Caki2 (cell line): ENCODE measurements around the gene SPAG4. TPM values are rescaled to one million over a fixed set of nuclear protein-coding genes. Genes with fewer than 3 reads are reported as not detected.

Experiments used
- DNase-seq: peaks from one replicate; pipeline ENCODE4 v3.0.0-alpha.2; 2015; ENCODE audit warnings: low read depth
- in situ Hi-C: cut with HindIII; loops from 2 replicates; pipeline ENCODE4 v1.10.0; 2016; ENCODE audit warnings: low sequenced_read_pairs, low pct_unique_long_range_greater_than_20kb, mixed read lengths
- total RNA-seq: library from RNA; depleted of rRNA; stranded (reverse); fragments of >200 nt; shearing (Covaris generic); gene quantifications from 2 replicates; pipeline ENCODE4 v1.2.3, GENCODE V29; 2014; ENCODE audit warnings: low replicate concordance

Gene SPAG4
- total RNA-seq, 1 experiment from 2014 or later: 79.6 TPM

GRCh38 chr20:35641743-35642142 lies 26.1 kb downstream of the SPAG4 start:
- no peak for DNase-seq
- in situ Hi-C loops: no loop called here

- in situ Hi-C loops: no loop called here
Measured at GRCh38 chr20:35643045-35643444, 27.4 kb downstream of the SPAG4 start.

GRCh38 chr20:35644806-35645205 lies 29.2 kb downstream of the SPAG4 start:
- in situ Hi-C loops: no loop called here

More at GRCh38 chr20:35643045-35643444, 27.4 kb downstream of the SPAG4 start:
- DNase-seq: no peak

GRCh38 chr20:35648836-35649235 lies 33.2 kb downstream of the SPAG4 start:
- in situ Hi-C loops: no loop called here
- no peak for DNase-seq

More at GRCh38 chr20:35644806-35645205, 29.2 kb downstream of the SPAG4 start:
- DNase-seq: no peak

- DNase-seq: no peak
- in situ Hi-C loops: no loop called here
Measured at GRCh38 chr20:35650632-35651031, 35.0 kb downstream of the SPAG4 start.

- DNase-seq: no peak
- in situ Hi-C loops: no loop called here
Measured at GRCh38 chr20:35651958-35652357, 36.3 kb downstream of the SPAG4 start.

GRCh38 chr20:35652641-35653429 lies 37.2 kb downstream of the SPAG4 start:
- in situ Hi-C loops: no loop called here
- no peak for DNase-seq

- DNase-seq: no peak
- in situ Hi-C loops: no loop called here
Measured at GRCh38 chr20:35653430-35653734, 37.8 kb downstream of the SPAG4 start.

- no peak for DNase-seq
- in situ Hi-C loops: no loop called here
Measured at GRCh38 chr20:35653893-35654292, 38.3 kb downstream of the SPAG4 start.

- DNase-seq: no peak
- in situ Hi-C loops: no loop called here
Measured at GRCh38 chr20:35654415-35654814, 38.8 kb downstream of the SPAG4 start.

GRCh38 chr20:35657271-35657670 lies 41.6 kb downstream of the SPAG4 start:
- no peak for DNase-seq

GRCh38 chr20:35660122-35660937 lies 44.7 kb downstream of the SPAG4 start:
- DNase-seq: no peak
- in situ Hi-C loops: no loop called here

More at GRCh38 chr20:35657271-35657670, 41.6 kb downstream of the SPAG4 start:
- in situ Hi-C loops: no loop called here

GRCh38 chr20:35661053-35661452 lies 45.4 kb downstream of the SPAG4 start:
- DNase-seq: no peak
- in situ Hi-C loops: no loop called here

GRCh38 chr20:35661908-35662307 lies 46.3 kb downstream of the SPAG4 start:
- in situ Hi-C loops: no loop called here
- DNase-seq: no peak

- DNase-seq: no peak
- in situ Hi-C loops: no loop called here
Measured at GRCh38 chr20:35662551-35662950, 46.9 kb downstream of the SPAG4 start.

- in situ Hi-C loops: no loop called here
- DNase-seq: peak; percentile 67
Measured at GRCh38 chr20:35663516-35664465, 48.2 kb downstream of the SPAG4 start.

- in situ Hi-C loops: no loop called here
Measured at GRCh38 chr20:35664466-35665206, 49.0 kb downstream of the SPAG4 start, which contains the start of the genes CPNE1 and RBM12. CPNE1 (minus strand) TSS chr20:35664900; CDS start chr20:35632923, 31,977 bp downstream. RBM12 (minus strand) TSS chr20:35664900; CDS start chr20:35655322, 9,578 bp downstream.

GRCh38 chr20:35665949-35666288 lies 50.3 kb downstream of the SPAG4 start:
- in situ Hi-C loops: no loop called here
- DNase-seq: no peak

More at GRCh38 chr20:35664466-35665206, 49.0 kb downstream of the SPAG4 start, which contains the start of the genes CPNE1 and RBM12:
- DNase-seq: peak; percentile 95
